ENCODE measurements around the gene ESRRG. TPM values are rescaled to one million over a fixed set of nuclear protein-coding genes. Genes with fewer than 3 reads are reported as not detected.
"Not testable (repeated sequence)": the region's sequence is repeated elsewhere in the genome, so short reads cannot be mapped to it uniquely, and the experiment has no call there.

ESRRG gene
- total RNA-seq, 1 donor = 0.10 TPM

DNA sequence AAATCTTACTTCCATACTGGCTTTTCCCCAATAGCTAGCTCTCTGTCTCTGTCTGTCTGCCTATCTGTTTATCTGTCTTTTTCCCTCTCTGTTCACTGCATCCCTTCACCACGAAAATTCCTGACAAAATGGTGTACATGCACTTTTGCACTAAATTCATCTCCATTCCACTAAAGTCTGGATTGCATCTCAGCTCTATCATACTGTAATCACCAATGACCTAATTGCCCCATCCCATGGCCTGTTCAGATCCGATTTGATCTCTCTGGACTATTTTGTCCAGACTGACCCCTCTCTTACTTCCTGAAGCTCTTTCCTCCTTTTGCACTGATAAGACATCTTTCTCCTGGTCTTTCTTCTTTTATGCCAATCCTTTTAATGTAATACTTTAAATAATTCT is 187.5 kb downstream of the ESRRG start:
- Histone ChIP-seq H3K27me3 (ENCODE audit: insufficient read depth, low read length) (no peaks in the 10 kb centered on the region), H3K4me1 (ENCODE audit: insufficient read depth, low read length) (no peaks in the 10 kb centered on the region), H3K9me3 (ENCODE audit: low read depth, low read length) (no peaks in the 10 kb centered on the region), H3K4me3 (ENCODE audit: low read length) (no peak overlapping the region)

DNA sequence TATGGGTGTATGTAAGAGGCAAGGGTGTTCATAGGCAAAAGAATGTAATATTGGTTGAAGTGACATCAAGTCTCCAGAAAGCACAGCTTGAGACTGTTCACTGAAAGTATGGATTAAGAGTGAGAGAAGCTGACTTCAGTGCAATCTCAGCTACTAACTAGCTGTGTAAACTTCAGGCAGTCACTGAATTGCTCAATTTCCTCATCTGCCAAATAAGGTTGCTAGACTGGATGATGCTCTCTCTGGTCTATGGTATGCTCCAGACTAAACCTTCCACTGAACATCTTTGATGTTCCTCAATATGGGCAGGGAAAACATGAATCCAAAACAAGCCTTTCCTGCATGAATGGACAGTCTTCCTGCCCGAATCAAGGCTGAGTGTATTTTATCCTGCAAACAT is 188.2 kb downstream of the ESRRG start:
- H3K27me3 ChIP-seq (ENCODE audit: insufficient read depth, low read length) = no peaks in the 10 kb centered on the region
- H3K4me1 ChIP-seq (ENCODE audit: insufficient read depth, low read length) = no peaks in the 10 kb centered on the region
- no peak overlapping the region for H3K4me3 ChIP-seq (ENCODE audit: low read length)
- H3K9me3 ChIP-seq (ENCODE audit: low read depth, low read length) = no peaks in the 10 kb centered on the region

DNA sequence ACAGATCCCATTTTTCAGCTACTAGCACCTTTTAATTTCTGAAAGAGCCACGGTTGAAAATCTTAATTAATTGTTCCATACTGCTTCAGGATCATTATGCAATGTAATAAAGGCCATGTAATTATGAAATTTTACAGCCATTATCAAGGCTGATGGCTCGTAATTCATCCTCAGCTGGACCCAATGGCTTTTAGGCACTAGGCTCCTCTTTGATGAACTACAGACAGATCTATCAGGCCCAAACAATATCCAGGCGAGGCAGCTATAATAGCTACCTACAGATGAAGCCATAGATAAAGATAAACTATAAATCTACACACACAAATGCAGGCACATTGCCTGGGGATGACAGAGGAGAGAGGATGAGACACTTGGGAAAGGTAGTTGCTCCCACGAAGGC is 189.5 kb downstream of the ESRRG start:
- no peak overlapping the region for H3K4me3 ChIP-seq (ENCODE audit: low read length)
- H3K9me3 ChIP-seq (ENCODE audit: low read depth, low read length) = no peaks in the 10 kb centered on the region
- no peaks in the 10 kb centered on the region for H3K27me3 ChIP-seq (ENCODE audit: insufficient read depth, low read length)
- H3K4me1 ChIP-seq (ENCODE audit: insufficient read depth, low read length) = no peaks in the 10 kb centered on the region

DNA sequence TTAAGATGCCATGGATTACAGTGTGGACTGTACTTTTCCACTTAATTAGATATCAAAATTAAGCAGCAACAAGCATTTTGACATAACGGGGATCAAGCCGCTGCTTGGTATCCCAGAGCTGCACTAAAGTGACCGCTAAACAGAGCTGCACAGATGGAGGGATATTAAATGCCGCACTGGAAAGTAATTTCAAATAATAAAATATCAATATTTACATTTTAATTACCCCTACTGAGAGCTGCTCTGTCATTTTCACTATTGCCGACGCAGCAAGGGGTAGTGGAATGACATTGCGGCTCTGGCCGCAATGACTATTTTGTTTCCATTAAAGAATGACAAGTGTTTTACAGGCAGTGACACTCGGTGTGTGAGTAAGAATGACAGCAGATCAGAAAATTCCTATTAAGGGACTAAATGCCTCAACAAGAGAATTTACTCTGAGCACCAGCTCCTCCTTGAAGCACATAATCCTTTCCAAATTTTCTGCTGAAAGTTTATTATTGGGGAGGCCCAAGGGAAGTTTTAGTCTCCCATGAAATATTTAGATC is 190.9 kb downstream of the ESRRG start:
- Histone ChIP-seq H3K4me1 (ENCODE audit: insufficient read depth, low read length) (no peaks in the 10 kb centered on the region), H3K9me3 (ENCODE audit: low read depth, low read length) (no peaks in the 10 kb centered on the region), H3K27me3 (ENCODE audit: insufficient read depth, low read length) (no peaks in the 10 kb centered on the region), H3K4me3 (ENCODE audit: low read length) (no peak overlapping the region)

DNA sequence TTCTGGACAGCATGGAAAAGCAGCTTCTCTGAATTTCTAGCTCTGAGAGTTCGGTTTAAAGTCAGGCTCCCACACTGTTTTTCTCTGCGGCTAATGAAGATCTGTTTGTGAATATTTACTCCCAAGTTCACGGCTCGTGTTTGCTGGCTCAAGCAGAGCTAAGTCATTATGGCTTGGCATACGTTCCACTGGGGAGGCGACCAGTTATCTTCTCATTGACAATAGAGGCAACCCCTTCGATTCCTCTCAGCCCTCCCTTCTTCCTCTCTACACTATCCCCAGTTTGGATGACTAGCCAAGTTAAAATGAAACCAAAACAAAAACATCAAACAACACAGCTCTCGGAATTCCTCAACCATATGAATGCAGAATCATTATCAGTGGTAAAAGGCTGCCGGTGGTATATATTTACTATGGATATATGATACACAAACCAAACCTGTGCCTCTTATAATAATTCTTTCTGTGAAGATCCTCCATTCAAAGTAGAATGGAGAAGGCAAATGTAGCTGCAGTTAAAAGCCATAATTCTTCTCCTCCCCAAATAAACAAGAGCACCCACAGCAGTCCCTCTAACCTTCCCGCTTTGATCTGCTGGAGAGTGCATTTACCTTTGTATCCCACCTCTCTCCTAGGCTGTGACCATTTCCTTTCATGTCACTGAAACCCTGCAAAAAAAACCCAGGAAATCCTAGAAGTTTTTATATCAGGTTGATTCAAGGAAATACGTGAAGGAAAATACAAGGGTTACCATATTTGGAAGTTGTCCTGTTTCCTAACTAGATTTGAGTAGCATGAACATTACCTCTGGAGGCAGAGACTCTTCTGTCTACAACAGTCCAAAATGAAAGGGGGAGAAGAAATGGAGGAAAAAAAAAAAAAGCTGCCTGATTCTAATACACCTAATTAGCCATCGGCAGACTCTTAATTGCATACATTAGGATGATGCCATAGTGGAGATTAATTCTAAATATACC is 191.7 kb downstream of the ESRRG start:
- no peak overlapping the region for H3K4me3 ChIP-seq (ENCODE audit: low read length)

DNA sequence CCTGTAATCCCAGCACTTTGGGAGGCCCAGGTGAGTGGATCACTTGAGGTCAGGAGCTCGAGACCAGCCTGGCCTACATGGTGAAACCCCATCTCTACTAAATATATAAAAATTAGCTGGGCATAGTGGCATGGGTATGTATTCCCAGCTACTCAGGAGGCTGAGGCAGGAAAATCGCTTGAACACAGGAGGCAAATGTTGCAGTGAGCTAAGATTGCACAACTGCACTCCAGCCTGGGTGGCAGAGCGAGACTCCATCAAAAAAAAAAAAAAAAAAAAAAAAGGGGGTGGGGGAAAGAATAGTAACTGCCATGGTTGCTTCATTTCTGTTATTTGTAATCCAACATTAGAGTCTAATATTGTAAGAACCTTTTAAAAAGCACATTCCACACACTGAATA is 193.4 kb downstream of the ESRRG start:
- not testable (repeated sequence) for H3K27me3 ChIP-seq (ENCODE audit: insufficient read depth, low read length); H3K4me1 ChIP-seq (ENCODE audit: insufficient read depth, low read length); H3K4me3 ChIP-seq (ENCODE audit: low read length); H3K9me3 ChIP-seq (ENCODE audit: low read depth, low read length)

More for the DNA sequence above, 191.7 kb downstream of the ESRRG start:
- Histone ChIP-seq H3K4me1 (ENCODE audit: insufficient read depth, low read length) (no peaks in the 10 kb centered on the region), H3K27me3 (ENCODE audit: insufficient read depth, low read length) (no peaks in the 10 kb centered on the region), H3K9me3 (ENCODE audit: low read depth, low read length) (no peaks in the 10 kb centered on the region)

DNA sequence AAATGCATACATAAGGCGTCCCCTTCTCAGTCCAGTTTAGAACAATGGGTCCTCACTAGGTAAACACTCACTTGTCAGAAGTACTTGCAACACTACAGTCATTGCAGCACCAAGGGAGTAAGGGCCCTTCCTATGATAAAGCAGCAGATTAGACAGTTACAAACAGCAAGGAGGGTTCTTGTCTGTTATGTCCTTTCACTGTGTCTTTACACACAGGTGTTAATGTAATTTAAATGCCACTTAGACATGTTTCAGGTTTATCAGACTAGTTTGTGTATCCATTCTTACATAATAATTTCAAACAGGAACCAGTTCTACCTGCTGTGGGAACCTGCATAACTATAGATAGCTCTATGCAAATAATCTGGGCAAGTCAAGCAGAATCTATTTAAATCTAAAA is 194.4 kb downstream of the ESRRG start:
- Histone ChIP-seq H3K4me3 (ENCODE audit: low read length) (no peak overlapping the region), H3K27me3 (ENCODE audit: insufficient read depth, low read length) (no peaks in the 10 kb centered on the region), H3K9me3 (ENCODE audit: low read depth, low read length) (no peaks in the 10 kb centered on the region), H3K4me1 (ENCODE audit: insufficient read depth, low read length) (no peaks in the 10 kb centered on the region)

DNA sequence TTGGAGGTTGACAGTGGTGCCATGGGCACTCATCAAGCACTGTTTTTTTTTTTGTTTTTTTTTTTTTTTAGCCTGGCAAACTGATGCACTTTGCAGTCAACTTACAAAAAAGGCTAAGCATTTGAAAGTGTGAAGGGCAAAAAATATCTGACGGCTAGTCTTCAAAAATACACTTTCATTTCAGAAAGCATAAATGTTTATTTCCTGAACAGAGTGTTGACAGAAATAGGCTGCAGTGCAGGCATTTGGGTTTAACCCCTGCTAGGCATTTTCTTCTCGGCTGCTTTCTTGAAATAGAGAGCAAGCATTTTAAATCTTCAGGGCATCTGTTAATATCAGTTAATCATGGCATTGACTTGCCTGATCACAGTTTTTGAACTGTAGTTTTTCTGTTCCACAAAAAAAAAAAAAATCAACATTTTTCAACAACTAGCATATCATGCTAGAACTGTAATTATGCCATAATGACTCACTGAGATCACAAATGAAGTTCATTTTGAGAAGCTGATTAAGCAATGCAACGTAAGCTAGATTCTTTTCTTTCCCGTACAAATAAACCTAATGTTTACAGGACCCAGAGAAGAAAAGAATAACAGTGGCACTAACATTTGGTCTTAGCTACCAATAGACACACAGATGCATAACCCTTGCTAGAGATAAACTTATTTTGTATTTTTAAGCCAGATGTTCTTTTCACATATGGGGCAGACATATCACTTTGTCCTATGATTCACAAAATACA is 199.6 kb downstream of the ESRRG start:
- no peaks in the 10 kb centered on the region for H3K9me3 ChIP-seq (ENCODE audit: low read depth, low read length)
- H3K4me3 ChIP-seq (ENCODE audit: low read length) = no peak overlapping the region
- H3K4me1 ChIP-seq (ENCODE audit: insufficient read depth, low read length) = no peaks in the 10 kb centered on the region
- H3K27me3 ChIP-seq (ENCODE audit: insufficient read depth, low read length) = no peaks in the 10 kb centered on the region

DNA sequence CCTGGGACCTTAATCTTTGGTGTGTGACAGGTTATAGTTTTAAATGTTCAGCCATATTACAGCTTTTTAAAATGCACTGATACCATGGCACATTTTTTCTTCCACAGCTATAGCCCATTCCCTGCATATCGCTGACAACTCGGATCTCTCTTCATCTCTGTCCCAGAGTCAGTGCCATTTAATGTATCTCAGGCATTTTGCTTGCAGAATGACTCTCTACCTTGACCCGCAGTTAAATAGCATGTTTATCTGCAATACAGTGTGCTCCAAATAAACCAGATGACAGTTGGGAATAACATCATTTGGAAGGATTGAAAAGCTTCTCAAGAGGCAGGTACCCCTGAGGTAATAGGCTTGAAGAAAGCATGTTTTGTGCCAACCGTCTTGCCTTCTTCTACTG is 200.2 kb downstream of the ESRRG start:
- Histone ChIP-seq H3K4me1 (ENCODE audit: insufficient read depth, low read length) (no peaks in the 10 kb centered on the region), H3K27me3 (ENCODE audit: insufficient read depth, low read length) (no peaks in the 10 kb centered on the region), H3K9me3 (ENCODE audit: low read depth, low read length) (no peaks in the 10 kb centered on the region), H3K4me3 (ENCODE audit: low read length) (no peak overlapping the region)

DNA sequence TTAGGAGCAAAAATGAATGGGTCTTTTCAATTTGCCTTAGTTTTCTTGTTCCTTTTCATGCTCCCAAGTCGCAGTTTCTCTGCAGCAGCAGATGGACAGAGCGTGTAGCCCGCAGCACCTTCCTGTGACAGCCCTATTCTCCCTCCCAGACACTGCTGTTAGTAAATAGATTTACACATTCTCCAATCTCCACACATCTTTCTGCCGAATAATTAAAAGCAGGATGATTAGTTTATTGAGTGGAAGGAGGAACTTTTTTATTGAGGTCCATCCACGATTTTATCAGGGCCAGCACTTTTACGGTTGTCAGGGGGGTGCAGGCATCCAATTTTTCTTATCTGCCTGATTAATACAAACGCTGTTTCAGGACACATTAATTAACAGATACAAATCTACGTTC is 201.8 kb downstream of the ESRRG start:
- Histone ChIP-seq H3K4me3 (ENCODE audit: low read length) (no peak overlapping the region), H3K27me3 (ENCODE audit: insufficient read depth, low read length) (no peaks in the 10 kb centered on the region), H3K4me1 (ENCODE audit: insufficient read depth, low read length) (no peaks in the 10 kb centered on the region), H3K9me3 (ENCODE audit: low read depth, low read length) (no peaks in the 10 kb centered on the region)

DNA sequence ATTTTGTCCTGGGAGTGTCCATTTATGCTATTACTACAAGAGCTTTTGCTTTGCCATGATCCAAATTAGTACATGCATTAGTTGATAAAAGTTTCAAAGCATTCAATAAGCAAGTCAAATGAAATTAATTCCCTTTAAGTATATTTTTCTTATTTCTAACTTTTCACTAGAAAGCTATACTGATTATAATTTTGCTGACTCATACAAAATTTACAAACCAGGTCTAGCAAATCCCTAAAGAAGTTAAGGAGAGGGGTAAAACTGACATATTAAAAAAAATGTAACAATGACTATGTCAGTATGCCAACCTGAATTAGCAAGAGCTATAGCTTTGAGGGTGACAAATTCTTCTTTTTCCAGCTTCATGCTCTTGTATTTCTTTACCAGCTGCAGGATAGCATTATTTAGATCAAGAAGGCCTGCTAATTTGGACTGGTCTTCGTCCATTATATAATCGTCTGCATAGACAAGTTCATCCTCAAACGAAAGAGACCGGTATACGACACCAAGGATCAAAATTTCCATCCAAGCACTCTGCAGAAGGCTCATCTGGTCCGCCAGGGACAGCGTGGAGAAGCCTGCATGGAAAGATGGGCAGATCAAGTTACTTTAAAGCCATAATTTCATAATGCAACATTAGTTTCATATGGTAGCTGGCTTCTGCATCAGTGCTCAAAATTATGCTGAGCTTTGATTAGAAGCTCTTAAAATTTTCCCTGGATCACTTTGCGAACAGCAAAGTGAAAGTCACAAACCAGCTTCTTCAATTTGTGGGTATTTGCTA is 204.2 kb downstream of the ESRRG start:
- Histone ChIP-seq H3K27me3 (ENCODE audit: insufficient read depth, low read length) (no peaks in the 10 kb centered on the region), H3K4me3 (ENCODE audit: low read length) (no peak overlapping the region), H3K9me3 (ENCODE audit: low read depth, low read length) (no peaks in the 10 kb centered on the region), H3K4me1 (ENCODE audit: insufficient read depth, low read length) (no peaks in the 10 kb centered on the region)

DNA sequence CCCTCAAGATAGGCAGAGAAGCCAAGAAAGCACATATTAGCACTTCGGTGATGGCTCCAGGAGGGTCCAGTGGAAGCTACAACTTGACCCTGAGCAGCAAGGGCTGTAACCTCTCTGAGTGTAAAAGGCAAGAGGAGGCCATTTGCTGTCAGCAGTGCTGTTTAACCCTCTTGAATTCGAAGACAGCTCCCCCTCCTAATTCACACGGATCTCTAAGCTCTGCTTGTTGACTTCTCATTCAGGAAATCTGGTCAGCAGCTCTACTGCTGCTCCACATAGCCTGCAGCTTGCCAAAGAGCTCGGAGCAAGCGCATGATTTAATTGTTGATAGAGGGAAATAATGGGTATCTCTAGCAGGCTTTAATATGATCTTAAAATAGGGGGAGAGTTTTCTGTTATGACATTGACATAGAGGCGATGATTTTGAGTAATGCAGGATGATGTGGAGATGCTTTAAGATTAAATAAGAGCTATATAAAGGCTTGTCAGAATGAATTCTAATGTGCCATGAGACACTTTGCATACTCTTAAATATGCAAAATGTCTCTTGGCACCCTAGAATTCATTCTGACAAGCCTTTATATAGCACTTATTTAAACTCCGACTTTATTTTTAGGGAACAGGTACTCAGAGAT is 220.6 kb downstream of the ESRRG start:
- Histone ChIP-seq H3K4me3 (ENCODE audit: low read length) (no peak overlapping the region), H3K27me3 (ENCODE audit: insufficient read depth, low read length) (no peaks in the 10 kb centered on the region), H3K4me1 (ENCODE audit: insufficient read depth, low read length) (no peaks in the 10 kb centered on the region), H3K9me3 (ENCODE audit: low read depth, low read length) (no peaks in the 10 kb centered on the region)

DNA sequence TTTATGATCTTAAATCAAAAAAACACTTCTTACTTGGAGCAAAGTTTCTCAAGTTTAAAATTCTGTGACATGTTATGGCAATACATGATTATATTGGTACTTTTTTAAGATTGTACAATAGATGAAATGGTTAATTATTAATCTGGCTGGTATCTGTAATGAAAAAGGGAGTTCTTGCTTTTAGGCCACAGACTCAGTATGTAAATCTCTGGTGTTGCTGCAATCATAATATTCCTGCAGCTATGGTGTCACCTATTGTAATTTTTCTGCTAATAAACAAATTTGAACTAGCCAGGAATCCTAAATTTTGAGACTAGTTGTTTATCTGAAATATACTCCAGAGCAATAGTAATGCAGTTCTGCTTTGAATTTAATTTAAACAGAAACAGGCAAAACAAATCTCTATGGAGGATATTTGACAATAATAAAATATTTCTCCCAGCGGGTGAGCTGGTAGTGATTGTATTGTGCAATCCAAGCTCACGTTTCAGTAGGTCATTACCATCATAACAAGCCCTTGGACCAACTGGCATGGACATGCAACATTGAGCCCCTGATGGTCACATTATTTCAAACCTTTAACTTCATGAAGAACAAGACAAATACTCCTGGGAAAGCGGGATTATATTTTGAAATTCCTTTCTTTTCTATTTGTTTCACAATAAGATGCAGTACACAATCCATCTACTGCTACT is 222.8 kb downstream of the ESRRG start:
- no peaks in the 10 kb centered on the region for H3K4me1 ChIP-seq (ENCODE audit: insufficient read depth, low read length)

More for the DNA sequence above, 222.8 kb downstream of the ESRRG start:
- Histone ChIP-seq H3K4me3 (ENCODE audit: low read length) (no peak overlapping the region), H3K9me3 (ENCODE audit: low read depth, low read length) (no peaks in the 10 kb centered on the region), H3K27me3 (ENCODE audit: insufficient read depth, low read length) (no peaks in the 10 kb centered on the region)
